NCI-H187 treated with DMSO at 0.1 percent for 48 hours (cell line): ENCODE results near the gene PCBP2.

Source experiments
- DNase-seq: peaks from one replicate; lab custom pipeline; 2025; lab: John Stamatoyannopoulos, UW

PCBP2 gene

DNA sequence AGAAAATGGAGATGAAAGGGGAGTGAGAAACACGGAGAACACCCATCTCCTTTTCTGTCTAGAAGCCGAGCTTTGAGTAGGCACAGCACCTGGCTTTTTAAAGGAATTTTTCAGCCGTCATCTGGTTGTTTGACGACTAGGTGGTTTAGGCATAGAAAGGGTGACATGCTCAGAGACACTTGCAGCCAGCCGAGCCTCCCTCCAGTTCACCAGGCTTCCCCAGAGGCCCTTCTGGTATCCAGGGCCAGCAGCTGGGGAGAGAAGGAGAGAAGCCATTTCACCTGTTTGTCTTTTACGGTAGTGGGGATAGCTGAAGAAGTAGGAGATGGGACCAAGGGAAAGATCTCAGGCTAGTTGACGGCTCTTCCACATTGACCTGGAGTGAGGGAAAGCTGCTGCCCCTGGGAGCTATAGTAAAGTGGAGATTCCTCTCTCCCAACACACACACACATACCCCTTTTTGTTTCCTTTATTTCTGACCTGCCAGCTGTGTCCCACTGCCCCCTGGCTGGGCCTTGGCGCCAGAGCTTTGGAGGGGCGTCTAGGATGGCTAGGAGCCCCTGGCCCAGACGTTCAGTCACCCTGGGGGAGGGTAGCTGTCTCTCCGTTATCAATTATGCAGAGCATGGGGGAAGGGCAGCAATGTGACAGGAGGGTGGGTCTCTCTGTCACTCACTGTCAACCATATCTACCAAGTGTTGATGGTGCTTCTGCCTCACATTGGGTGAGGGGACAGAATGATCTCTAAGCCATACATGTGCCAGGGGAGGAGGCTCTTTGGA is 41.9 kb downstream of the PCBP2 start:
- DNase-seq, result no peak

DNA sequence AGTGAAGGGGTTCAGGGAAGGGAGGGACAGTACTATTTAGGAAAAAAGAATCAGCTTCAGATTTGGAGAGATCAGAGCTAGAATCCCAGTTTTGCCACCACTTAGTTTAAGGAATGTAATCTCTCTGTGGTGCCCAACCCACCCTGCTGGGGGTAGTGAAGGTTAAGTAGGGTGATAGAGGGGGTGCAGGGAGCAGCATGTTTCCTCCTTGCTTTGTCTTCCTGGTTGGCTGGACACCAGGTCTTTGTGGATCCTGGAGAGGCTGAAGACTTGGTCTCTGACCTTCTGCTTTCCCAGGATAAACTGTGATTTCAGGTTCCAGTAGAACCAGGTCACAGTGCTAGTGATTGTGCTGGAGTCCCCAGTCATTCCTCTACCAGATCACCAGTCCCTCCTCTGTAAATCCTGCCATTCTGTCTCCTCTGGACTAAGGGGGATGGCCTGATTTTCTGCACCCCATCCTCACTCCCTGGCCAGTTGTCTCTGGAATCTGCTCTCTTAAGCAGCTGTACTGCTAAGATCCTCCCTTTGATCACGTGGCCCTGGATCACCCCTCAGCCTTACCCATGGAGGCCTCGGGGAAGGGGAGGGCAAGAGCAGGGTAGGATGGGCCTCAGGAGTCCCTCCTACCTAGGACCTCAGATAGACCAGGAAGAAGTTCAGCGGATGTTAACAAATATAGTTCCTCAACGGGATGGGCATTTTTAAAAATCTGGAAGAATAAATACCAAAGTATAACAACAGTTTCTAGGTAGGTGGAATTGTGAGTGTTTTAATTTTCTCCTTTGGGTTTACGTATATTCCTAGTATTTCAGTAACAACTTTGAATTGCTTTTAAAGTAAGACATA is 44.2 kb downstream of the PCBP2 start:
- DNase-seq, result no peak

DNA sequence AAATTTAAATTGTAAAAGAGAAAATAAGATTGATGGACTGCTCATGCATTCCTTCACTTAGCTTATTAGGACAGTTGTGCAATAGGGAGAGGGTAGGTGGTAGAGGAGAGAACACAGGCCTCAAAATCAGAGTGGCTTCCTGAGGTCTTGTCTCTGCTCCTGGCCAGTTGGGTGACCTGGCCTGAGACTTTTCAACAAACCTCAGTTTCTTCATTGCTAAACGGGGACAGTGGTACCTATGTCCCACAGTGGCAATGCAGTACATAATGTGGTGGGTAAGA is 44.8 kb downstream of the PCBP2 start:
- DNase-seq, result no peak

DNA sequence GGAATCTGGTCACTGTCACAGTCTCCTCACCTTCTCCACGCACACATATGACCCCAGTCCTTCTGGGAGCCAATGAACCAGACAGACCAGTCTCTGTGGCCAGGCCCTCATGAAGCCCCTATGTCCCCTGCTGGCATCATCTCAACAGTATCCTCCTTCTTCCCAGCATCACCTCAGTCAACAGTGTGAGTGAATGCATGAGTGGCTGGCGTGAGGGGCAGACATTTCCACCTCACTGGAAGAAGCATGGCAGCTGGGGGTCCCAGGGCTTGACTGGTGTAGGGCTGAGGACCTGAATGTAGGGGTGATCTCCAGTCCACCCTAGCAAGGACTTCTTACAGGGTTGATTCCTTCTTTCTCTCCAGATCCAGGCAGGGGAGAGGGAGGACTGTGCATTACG is 45.6 kb downstream of the PCBP2 start:
- no peak for DNase-seq

DNA sequence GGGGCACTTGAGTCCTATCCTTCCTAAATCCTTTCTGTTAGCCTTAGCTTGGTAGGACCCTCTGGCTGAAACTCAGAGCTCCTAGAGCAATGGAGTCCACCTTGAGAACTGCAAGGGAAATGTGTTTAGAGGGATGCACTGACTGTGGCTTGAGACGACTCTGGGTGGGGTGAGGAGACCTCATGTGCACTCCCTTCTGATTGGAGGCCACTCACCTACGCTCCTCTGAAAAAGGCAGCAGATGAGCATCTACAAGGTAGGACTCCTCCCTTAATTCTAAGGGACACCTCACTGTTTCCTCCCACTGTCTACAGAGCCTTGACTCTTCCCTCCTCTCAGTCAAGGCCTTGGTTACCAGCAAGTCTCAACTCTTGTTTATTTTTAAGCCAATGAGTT is 46.3 kb downstream of the PCBP2 start:
- DNase-seq, result no peak

DNA sequence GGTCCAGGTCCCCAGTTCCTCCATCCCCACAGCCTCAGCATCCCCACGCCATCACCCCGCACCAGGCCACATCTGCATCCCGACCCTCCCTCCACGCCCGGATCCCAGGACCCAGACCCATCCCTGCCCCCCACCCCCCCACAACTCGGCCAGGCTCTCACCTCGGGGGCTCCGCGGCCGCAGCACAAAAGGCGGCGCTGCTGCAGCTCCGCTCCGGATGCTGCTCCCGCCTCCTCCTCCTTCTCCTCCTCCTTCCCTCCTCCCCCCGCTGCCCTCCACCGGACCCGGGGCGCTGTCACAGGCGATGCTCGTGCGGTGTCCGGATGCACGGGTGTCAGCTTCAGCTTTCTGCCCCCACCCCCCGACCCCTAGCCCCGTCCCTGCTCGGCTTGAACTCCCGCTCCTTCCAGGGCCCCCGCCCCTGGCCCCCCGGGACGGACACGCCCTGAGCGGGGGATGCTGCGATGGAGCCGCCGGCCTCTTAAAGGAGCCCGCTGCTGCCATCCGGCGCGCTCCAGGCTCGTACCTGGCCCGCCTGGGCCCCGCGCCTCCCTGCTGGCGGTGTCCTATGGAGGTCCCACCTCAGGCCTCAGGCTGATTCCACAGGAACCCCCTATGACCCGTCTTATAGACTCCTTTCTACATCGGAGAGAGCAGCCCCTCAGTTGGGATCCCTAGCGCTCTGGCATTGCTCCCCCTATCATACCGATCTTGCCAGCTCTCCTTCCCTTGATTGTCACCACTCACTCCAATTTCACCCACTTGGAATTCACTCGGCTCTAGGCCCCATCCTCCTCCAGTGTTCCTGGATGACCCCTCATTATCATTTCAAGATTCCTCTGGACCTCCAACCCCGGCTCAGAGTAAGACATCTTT is 47.6 kb downstream of the PCBP2 start, which contains the start of gene MAP3K12:
TSS of gene MAP3K12 (minus strand) at position 193 of the 876 bp plus-strand sequence. CDS start 12,067 bp downstream, outside the sequence.
- no peak for DNase-seq

DNA sequence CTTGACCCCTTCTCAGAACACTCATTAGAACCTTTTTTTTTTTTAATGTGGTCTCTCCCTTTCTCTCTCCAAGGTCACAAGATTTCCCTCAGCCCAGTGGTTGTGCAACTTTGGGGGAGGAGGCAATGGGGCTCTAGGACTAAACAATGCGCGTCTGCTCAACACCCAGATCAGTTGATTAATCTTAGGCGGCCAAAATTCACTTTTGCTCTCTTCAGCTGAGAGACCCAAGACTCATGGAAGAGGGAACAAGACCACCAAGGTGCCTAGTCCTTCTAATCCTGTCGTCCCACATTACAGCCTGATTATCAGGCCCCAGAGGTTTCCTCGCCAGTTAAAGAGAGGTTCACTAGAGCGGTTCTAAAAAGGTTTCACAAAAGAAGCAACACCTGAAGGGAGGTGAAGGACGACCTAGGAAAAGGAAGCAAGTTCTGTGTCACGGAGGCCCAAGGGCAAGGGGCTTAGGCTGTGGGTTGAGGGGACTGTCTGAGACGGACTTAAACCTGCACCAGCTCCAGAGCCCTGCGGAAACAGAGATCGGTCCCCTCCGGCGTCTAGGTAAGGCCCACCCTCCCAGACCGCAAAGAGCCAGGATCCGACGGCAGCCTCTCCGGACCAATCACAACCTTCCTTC is 48.4 kb downstream of the PCBP2 start:
- no peak for DNase-seq

DNA sequence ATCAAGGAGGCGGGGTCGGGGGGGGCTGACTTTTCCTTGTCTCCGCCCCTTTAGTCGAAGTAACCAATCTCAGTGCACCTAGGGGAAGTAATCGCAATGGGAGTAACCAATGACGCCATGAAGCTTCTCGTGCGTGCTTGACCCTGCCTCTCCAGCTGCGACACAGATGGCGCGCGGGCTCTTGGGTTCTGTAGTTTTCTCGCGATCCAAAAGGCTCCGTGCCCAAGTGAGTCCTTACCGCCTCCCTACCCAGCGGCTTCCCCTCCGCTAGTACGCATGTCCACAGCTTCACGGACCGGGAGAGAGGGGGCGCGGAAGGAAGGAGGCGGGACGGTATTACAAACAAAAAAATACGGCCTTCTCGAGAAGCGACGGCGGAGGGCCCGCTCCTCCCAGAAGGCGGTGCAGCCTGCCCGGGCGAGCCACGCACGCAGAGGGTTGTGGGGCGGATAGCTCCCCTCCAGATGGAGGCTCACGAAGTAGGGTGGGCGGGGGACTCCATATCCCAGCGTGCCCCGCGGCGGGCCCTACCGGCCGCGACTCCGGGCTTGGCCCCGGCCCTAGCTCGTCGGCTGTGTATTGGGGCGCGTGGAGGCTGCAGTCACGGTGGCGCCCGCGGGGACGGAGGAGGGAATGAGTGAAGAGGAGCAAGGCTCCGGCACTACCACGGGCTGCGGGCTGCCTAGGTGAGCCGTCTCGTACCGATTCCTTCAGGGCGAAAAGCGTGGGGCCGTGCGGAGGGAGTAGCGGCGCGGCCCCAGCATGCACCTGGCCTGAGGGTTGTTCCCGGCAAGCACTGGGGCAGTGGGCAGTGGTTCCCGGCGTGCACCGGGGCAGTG is 49.1 kb downstream of the PCBP2 start, which contains the start of gene TARBP2:
TSS of gene TARBP2 (plus strand) at position 508 of the 839 bp plus-strand sequence. CDS start at position 634, 126 bp downstream.
- DNase-seq, result peak; percentile 99

DNA sequence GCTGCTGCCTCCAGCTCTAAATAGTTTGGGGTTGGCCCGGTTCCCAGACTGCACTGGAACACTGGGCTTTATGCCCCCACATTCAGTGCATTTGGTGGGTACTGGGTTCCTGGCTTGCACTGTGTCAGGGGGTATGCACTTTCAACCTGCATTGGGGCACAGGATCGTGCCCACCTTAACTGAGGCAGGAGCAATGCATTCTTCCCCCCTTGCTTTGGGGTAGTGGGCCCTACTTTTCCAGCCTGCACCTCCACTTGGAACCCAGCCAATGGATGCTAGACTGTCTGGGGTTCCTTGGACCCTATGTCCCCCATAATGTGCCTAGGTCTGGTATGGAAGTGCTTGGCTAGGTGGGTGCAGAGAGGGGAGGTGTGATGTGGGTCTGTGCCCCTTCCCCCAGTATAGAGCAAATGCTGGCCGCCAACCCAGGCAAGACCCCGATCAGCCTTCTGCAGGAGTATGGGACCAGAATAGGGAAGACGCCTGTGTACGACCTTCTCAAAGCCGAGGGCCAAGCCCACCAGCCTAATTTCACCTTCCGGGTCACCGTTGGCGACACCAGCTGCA is 49.8 kb downstream of the PCBP2 start:
- DNase-seq, result no peak

DNA sequence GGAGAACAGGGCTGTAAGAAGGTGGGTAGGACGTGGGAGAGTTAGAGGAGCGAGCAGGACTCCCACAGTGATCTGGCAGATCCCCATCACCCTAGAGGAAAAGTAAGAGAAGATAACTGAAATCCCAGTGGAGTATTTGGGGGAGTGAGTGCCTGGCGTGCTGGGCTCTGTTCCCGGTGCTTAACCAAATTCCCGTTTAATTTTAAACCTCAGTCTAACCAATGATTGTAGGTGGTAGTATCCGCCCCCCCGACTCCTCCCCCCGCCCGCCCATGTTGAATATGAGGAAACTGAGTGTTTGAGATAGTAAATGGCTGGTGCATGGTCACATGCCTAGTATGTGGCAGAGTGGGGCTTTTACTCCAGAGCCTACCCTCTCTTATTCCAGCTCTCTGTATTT is 50.4 kb downstream of the PCBP2 start:
- DNase-seq, result no peak

DNA sequence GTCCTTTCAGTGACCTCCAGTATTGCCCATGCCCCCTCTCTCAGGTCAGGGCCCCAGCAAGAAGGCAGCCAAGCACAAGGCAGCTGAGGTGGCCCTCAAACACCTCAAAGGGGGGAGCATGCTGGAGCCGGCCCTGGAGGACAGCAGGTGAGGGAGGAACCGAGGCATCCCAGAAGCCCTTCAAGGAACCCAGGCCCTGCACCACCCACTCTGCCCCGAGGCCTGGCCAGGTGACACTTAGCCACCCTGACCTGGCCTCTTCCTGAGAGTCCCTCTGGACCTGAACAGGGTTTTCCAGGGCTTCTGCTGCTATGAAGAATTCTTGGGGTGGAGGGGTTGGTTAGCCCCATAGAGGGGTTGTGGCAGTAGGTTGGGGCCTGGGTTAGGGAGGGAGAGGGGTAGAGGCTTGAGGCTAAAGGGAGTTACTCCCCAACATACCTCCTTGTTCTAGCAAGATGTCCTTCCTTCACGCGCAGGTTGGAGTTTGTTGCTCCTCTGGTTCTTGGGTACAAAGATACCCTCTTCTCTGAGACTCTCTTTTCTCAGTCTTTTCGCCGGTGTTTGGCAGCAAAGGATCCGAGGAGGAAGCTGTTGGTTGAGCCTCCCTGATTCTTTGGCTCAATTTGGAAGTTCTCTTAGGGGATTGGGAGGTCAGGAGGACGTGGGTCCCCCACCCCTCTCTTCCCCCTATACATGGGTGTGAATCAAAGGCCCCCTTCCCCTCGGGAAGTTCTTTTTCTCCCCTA is 51.3 kb downstream of the PCBP2 start:
- DNase-seq, result no peak

DNA sequence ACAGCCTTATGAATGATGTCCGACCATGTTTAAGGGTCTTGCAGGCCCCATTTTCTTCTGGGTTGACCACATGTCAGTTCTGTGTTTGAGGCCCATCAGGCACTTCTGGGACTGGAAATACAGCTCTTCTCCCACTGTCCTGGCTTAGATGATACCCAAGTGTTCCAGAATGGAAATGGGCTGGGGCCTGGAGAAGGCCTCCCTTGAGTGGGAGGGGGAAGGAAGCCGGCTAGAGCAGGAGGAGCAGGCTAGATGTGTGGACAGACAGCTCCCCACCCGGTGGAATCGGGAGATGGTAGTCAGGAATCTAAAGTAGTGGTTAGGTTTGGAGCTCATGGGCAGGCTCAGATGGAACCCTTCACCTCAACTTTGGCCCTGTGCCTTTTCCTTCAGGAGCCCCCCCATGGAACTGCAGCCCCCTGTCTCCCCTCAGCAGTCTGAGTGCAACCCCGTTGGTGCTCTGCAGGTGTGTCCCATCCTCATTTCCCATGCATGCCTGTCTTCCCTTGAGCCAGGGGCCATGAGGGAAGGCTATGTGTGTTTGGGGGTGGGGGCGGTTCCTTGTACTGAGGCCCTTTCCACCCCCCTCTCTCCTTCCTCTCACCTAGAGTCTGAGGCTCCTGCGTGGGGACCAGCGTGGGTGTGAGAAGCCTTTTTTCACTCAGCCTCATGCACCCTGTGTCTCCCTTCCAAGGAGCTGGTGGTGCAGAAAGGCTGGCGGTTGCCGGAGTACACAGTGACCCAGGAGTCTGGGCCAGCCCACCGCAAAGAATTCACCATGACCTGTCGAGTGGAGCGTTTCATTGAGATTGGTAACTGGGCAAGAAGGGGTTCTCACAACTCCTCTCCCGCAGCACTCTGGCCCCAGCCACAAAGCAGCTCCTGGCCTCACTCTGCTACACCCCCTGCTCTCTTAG is 52.4 kb downstream of the PCBP2 start:
- no peak for DNase-seq

DNA sequence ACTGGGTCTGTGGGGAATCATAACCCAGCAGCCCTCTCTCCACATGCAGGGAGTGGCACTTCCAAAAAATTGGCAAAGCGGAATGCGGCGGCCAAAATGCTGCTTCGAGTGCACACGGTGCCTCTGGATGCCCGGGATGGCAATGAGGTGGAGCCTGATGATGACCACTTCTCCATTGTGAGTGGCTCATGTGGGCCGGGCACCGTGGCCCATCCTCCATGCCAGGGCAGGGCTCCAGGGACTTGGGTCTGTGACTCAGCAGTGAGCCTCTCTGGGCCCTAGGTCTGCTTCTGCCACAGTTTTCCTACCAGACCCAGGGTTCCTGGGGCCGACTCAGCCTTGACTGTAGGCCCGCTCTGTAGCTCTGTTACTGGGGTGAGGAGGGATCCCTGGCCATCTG is 53.2 kb downstream of the PCBP2 start:
- DNase-seq, result no peak

DNA sequence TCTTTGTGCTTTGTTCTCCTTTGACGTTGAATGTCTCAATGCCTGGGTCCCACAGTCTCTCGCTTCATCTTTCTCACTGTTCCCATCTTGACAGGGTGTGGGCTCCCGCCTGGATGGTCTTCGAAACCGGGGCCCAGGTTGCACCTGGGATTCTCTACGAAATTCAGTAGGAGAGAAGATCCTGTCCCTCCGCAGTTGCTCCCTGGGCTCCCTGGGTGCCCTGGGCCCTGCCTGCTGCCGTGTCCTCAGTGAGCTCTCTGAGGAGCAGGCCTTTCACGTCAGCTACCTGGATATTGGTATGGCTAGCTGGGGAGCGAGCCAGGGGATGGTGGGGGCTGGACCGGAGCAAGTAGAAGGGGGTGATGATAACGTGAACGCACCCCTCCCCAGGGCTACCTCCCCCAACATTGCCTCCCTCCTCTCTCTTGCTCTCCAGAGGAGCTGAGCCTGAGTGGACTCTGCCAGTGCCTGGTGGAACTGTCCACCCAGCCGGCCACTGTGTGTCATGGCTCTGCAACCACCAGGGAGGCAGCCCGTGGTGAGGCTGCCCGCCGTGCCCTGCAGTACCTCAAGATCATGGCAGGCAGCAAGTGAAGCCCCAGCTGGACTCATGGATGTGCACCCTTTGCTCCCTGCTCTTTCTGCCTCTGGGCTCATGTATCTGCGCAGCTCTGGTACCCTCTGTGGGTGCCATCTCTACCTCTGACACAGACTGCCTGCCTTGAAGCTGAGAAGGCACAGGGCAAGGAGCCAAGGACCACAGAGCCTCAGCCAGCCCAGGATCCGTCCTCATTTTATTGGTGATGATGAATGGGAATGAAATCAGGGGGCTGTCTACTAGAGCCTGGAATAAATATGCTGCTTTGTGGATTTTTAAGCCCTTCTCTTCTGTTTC is 53.9 kb downstream of the PCBP2 start:
- DNase-seq, result no peak

DNA sequence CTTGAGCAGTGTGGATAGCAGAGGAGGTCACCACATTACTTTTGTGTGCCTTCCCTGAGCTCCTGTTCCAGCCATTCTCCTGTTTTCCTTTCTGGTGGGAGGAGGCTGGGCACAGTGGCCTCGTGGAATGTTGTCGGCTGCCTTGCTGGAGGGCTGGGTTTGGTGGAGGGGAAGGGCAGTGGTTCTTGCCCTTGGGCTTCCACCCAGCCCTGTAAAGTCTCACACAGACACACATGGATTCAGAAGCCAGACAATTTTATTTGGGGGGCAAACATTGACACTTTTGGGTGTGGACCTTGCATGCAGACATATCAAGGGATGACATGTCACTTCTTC is 54.5 kb downstream of the PCBP2 start:
- DNase-seq, result no peak

DNA sequence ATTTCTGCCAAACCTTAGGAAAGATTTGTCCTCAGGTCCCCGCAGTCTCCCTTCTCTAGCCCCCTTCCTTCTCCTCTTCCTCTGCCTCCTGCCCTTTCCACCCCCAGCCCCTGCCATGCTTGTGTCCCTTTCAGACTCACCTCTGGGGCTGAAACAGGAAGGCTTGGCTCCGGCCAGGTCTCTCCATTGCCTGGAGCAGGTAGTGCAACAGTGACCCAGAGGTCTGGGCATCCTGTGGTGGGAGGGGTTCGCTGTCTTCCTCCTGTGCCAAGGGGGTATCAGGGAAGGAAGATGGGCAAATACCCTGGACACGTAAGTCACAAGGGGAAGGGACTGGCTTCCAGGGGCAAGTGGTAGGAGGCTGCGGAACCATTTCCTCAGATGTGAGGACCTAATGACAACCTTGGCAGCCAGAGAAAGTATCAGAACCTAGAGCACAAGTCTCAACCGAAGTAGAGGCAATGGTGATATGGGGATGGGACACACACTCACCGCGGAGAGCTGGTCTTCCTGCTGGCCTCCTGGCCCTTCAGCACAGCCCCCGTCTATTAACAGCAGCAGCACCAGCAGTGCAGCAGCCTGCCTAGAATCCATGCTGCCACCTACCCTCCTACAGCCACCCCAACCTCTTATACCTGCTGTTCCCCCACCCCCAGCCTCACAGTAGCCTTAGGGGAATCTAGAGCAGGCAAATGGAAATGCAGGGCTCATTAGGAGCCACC is 55.1 kb downstream of the PCBP2 start, which contains the start of gene NPFF:
TSS of gene NPFF (minus strand) at position 604 of the 722 bp plus-strand sequence. CDS start at position 594, 10 bp downstream.
- DNase-seq, result no peak

DNA sequence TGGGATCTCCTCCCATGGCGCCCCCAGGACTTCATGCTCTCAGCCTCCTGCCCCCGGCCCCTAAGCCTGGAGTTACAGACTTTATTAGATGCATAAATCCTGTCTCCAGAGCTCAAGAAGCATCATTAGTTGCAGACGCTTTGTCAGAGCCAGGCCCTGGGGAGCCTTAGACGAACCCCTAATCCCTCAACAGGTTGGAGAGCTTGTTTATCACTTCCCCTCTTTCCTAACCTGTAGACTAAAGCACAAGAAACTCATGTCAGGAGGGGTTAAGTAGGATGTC is 55.6 kb downstream of the PCBP2 start:
- DNase-seq, result no peak
